HT-29 (cell line): Measurements from ENCODE around the gene SDF2L1. TPM values are rescaled to one million over a fixed set of nuclear protein-coding genes. Genes with fewer than 3 reads are reported as not detected.
"Not testable (repeated sequence)": the region's sequence is repeated elsewhere in the genome, so short reads cannot be mapped to it uniquely, and the experiment has no call there.

ENCODE experiments used
- DNase-seq: peaks from one replicate; pipeline ENCODE4 v3.0.0-alpha.2; 2015; ENCODE audit warnings: low spot score
- total RNA-seq: library from RNA; depleted of rRNA; stranded (reverse); fragments of >200 nt; shearing (Covaris generic); gene quantifications from 2 replicates; pipeline ENCODE4 v1.2.3, GENCODE V29; 2014

The SDF2L1 gene
- total RNA-seq, 1 experiment from 2014 or later: 139 TPM

GRCh38 chr22:21661991-21662390 is 19.9 kb downstream of the SDF2L1 start:
- no peak for DNase-seq

- no peak for DNase-seq
Observed at GRCh38 chr22:21663738-21664137, 21.6 kb downstream of the SDF2L1 start.

GRCh38 chr22:21665047-21665851 is 23.1 kb downstream of the SDF2L1 start:
- DNase-seq: no peak

GRCh38 chr22:21666786-21667185 is 24.7 kb downstream of the SDF2L1 start:
- DNase-seq: no peak

DNA sequence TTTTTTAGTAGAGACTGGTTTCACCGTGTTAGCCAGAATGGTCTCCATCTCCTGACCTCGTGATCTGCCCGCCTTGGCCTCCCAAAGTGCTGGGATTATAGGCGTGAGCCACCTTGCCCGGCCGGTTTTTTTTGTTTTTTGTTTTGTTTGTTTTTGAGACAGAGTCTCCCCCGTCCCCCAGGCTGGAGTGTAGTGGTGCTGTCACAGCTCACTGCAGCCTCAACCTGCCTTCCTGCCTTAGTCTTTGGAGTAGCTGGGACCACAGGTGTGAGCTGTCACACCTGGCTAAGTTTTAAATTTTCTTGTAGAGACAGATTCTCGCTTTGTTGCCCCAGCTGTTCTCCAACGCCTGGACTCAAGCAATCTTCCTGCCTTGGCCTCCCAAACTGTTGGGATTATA is 26.9 kb downstream of the SDF2L1 start:
- no peak for DNase-seq

DNA sequence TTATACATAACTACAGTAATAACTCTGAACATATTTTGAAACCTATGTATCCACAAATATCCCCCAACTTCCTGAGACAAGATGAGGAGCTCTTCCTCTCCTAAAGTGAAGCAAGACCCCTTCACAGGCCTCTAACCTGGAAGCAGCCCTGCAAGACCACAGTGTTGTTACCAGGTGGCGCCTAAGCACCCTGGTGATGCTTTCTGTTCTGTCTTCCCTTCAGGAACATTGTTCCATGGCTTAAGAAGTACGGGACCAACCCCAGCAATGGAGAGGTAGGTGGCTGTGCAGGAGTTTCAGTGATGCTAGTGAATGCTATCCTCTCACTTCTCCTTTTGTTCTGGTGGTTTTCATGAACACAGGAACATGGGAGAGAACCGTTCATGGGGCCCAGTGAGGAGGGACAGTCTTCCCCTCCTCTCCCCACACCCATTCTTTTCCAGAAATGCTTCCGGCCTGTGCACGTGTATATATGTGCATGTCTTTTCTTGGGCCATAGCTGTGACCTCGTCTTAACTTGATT is 30.1 kb downstream of the SDF2L1 start:
- DNase-seq: no peak

GRCh38 chr22:21673534-21674321 is 31.6 kb downstream of the SDF2L1 start:
- DNase-seq: no peak

- no peak for DNase-seq
Observed at GRCh38 chr22:21674638-21675245, 32.6 kb downstream of the SDF2L1 start.

DNA sequence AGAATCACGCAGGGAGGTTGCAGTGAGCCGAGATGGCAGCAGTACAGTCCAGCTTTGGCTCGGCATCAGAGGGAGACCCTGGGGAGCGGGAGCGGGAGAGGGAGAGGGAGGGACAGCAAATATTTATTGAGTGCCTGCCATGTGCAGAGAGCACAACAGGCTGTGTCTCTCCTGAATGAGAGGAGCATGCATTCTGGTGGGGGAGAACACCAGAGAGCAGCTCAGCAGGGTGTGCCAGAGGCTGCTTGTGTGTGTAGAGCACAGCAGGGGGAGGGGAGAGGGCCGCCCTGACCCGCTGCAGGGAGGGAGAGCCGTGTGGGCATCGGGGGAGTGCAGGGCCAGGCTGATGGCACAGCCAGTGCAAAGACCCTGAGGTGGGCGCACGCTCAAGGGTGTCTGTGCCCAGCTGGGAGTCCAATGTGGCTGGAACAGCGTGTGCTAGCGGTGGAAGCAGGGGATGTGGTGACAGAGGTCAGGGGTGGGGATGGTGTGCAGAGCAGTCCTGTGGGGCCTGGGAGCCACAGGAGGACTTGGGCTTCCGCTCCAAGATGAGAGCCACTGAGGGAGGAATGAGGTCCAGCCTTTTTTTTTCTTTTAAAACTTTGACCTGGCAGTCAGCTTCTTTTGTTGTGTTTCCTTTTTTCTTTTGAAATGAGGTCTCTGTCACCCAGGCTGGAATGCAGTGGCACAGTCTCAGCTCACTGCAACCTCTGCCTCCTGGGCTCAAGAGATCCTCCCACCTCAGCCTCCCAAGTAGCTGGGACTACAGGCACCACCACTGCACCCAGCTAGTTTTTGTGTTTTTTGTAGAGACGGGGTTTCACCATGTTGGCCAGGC is 35.7 kb downstream of the SDF2L1 start:
- DNase-seq: no peak

- DNase-seq: not testable (repeated sequence)
Observed at GRCh38 chr22:21678842-21679241, 36.7 kb downstream of the SDF2L1 start.

GRCh38 chr22:21679383-21679782 is 37.3 kb downstream of the SDF2L1 start:
- DNase-seq: no peak

GRCh38 chr22:21680830-21681565 is 38.9 kb downstream of the SDF2L1 start:
- no peak for DNase-seq

- DNase-seq: no peak
Observed at GRCh38 chr22:21681566-21682370, 39.7 kb downstream of the SDF2L1 start.

DNA sequence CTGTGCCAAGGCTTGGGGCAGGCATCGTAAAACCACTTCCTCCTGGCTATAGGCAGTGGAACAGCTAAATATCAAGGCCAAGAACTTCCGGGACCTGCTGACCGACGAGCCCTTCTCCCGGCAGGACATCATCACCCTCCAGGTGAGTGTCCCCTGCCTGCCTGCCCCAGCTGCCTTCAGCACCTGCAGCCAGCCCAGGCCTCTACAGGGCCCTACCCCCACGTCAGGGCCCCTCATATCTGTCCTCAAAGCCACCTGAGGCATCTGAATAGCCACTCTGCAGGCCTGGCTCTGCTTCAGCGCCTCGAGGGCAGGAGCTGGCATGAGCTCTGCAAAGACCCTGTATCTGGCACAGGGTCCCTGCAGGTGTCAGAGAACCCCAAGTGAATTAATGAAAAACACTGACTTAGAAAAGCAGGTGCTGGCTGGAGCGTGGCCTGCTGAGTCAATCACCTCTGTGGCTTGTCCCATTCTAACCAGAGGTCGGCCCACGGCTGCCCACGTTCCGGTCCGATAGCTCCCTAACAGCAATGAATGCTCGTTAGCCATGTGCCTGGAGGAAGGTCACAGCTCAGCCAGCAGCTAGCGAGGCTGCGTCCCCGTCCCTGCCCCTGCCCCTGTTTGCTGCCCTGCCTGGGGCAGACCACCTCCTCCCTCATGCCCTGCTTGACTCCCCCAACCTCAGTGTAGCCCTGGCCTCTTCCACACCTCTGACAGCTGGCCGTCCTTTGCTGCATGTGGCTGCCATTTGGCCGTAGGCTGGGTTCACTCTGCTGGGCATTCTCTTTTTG is 40.5 kb downstream of the SDF2L1 start:
- DNase-seq: no peak

GRCh38 chr22:21683401-21683811 is 41.3 kb downstream of the SDF2L1 start:
- no peak for DNase-seq

GRCh38 chr22:21684492-21685163 is 42.5 kb downstream of the SDF2L1 start:
- no peak for DNase-seq

- no peak for DNase-seq
Observed at GRCh38 chr22:21685164-21685513, 43.0 kb downstream of the SDF2L1 start.

DNA sequence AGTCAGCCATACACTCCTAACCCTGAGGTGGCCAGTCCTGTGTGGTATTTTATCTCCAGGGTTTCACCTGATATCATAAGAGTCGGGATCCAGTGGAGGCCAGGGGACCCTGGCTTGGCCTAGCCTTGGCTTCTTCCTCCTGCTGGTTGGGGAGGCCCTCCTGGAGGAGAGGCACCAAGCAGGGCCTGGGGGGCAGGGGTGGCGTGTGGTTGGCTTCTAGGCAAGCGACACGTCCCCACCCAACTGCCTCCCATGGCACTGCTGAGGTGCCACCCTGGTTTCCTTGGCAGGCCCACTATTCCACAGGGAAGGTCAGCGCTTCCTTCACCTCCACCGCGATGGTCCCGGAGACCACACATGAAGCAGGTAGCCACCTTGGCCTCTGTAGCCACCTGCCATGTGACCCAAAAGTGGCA is 44.1 kb downstream of the SDF2L1 start:
- DNase-seq: no peak
